NCI-H1417 (cell line): ENCODE measurements around the gene SLCO2B1.

Experiments used
- DNase-seq, 3 experiments: peaks; one replicate each; lab custom pipeline; 2025; lab: John Stamatoyannopoulos, UW

Gene SLCO2B1

GRCh38 chr11:75161506-75162095 lies 10.7 kb downstream of the SLCO2B1 start:
- DNase-seq = peak in 1 of 3 experiments; percentile 15

DNA sequence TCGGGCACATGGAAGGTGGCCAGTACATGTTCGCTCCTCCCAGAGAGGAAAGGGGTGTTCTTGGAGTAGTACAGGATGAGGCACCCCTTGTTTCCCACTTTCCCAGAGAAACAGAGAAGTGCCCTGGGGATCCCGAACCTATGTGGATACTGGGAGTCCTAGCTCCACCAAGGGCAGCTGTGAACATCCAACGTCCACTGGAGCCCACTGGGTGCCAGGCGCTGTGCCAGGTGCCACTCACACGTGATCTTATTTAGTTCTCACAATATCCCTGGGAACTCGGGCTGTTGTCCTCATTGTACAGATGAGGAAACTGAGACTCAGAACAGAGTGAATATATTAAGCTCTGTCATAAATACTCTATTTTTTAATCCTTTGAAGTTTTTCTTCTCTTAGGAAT lies 12.0 kb downstream of the SLCO2B1 start:
- DNase-seq = no peak

- DNase-seq = no peak
Measured at GRCh38 chr11:75163921-75164849, 13.3 kb downstream of the SLCO2B1 start.

- no peak for DNase-seq
Measured at GRCh38 chr11:75165721-75166120, 14.8 kb downstream of the SLCO2B1 start.

GRCh38 chr11:75166791-75167190 lies 15.9 kb downstream of the SLCO2B1 start:
- no peak for DNase-seq

DNA sequence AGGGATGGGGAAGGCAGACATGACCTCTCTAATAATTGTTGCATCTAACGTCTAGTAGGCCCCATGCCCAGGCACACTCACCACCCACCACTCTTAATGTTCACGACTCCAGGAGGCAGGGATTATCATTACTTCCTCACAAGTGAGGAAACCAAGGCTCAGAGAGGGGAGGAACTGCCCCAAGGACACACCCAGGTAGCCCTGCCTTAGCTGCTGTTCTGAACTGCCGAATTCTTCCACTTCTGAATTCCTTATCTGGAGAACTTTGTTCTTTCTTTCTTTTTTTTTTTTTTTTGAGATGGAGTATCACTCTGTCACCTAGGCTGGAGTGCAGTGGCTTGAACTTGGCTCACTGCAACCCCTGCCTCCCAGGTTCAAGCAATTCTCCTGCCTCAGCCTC lies 16.7 kb downstream of the SLCO2B1 start:
- no peak for DNase-seq

DNA sequence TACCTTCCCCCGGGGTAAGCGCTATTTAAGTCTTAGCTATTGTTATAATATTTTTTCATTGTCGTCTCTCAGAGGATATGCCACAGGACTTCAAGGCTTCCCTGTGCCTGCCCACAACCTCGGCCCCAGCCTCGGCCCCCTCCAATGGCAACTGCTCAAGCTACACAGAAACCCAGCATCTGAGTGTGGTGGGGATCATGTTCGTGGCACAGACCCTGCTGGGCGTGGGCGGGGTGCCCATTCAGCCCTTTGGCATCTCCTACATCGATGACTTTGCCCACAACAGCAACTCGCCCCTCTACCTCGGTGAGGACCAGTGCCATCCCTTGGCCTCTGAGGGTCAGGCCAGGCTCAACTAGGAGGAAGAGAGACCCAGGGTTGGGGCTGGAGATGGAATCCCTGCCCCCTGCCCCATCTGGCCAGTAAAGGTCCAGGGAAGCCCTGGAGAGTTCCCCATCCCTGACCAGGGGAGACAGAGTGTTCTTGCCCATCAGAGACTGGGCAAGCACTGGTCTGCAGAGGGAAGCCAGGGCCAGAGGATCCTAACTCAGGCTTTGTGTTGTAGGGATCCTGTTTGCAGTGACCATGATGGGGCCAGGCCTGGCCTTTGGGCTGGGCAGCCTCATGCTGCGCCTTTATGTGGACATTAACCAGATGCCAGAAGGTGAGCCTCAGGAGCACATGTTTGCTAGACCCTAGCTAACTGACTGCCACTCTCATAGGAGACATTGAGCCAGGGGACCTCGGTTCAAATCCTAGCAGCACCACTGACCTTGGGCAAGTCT lies 18.4 kb downstream of the SLCO2B1 start:
- DNase-seq = no peak

DNA sequence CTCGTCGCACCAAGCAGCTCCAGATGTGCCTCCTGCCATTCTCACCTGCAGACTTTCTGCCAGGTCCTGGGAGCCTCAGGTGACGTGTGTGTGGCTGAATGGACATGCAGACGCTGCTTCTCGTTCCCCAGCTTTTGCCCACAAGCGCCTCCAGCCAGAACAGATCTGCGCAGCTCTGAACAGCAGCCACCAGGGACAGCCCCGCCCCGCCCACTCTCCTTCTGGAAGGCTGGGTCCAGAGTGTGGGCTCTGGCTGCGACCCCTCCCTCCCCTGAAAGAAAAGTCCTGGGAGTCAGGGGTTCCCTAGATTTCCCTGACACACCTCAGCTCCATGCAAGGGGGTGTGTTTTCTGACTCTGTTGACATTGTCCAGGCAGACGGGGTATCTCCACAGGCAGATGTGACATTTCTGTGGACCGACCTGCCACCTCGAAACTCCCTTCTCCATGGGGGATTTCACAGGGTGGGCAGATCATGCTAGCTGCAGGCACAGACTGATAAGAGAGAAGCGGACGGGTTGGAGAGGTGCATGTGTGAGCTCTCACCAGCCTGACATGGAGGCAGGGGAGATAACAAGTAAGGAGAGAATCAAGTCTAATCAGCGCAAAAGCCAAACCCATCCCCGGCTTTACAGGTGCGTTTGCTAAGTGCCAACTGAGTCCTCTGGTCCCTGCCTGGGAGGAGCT lies 19.8 kb downstream of the SLCO2B1 start:
- no peak for DNase-seq

- DNase-seq = no peak
Measured at GRCh38 chr11:75173336-75173735, 22.4 kb downstream of the SLCO2B1 start.

- no peak for DNase-seq
Measured at GRCh38 chr11:75174781-75175370, 24.0 kb downstream of the SLCO2B1 start.

DNA sequence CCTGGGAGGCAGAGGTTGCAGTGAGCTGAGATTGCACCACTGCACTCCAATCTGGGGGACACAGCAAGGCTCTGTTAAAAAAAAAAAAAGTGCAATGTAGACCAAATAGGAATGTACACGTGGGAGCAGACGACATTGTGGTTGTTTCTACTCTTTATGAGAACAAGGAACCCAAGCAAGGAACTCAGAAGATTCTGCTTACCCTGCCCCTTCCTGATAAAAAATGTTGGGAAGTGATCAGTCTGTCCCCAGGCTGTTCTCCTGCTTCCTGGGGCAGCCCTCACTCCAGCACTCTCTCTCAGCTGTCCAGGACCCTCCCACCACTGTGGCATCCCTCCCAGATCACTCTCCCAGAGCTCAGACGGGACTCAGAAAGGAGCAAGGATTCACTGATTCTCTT lies 31.8 kb downstream of the SLCO2B1 start:
- DNase-seq = no peak

GRCh38 chr11:75184051-75184450 lies 33.1 kb downstream of the SLCO2B1 start:
- DNase-seq = no peak

- DNase-seq = no peak
Measured at GRCh38 chr11:75184757-75185425, 34.0 kb downstream of the SLCO2B1 start.

- no peak for DNase-seq
Measured at GRCh38 chr11:75185866-75186265, 35.0 kb downstream of the SLCO2B1 start.

- no peak for DNase-seq
Measured at GRCh38 chr11:75186999-75187398, 36.1 kb downstream of the SLCO2B1 start.

GRCh38 chr11:75188671-75189070 lies 37.8 kb downstream of the SLCO2B1 start:
- DNase-seq = no peak

GRCh38 chr11:75189108-75189507 lies 38.2 kb downstream of the SLCO2B1 start:
- no peak for DNase-seq

DNA sequence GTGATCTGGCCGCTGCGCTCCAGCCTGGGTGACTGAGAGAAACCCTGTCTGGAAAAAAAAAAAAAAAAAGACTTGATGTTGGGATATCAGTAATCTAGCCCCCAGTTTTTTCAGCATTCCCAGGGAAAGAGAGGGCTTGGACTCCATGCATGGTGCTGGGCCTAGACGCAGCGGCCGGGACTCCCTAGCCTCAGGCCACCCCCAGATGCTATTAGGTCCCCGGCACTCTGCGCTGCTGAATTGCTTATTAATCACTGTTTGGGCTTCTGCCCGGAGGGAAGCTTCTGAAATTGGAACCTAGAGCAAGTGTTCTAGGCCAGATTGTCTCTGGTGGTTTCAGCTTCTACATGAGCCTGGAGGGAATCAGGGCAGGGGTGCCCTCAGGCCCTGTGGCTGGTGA lies 39.0 kb downstream of the SLCO2B1 start:
- DNase-seq = no peak

DNA sequence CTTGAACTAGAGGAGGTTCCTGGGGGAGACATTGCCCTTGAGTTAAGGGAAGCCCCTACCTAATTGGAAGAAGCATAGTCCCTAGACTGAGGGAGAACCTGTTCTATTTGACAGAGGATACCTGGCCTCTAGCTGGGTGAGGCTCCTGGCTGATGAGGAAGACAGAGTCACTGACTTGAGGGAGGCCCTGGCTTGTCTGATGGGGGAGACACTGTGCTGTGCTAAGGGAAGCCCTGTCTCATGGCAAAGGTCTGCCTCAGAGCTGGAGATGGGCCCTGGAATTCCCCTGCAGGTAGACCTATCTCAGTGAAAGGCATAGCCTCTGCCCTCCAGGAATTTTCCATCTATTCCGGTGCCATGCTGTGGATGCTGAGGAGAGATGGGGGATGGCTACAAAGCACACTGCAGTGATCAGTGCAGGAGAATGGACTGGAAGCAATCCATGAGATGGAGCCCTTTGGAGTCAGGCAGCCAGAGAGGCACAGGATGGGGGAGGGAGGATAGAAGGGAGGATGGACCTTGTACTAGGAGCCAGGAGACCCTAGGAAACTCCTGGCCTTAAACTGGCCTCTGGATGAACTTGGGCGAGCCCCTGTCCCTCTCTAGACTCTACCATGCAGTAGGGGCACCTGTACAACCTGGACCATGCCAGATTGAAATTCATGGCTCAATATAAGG lies 39.9 kb downstream of the SLCO2B1 start:
- no peak for DNase-seq

DNA sequence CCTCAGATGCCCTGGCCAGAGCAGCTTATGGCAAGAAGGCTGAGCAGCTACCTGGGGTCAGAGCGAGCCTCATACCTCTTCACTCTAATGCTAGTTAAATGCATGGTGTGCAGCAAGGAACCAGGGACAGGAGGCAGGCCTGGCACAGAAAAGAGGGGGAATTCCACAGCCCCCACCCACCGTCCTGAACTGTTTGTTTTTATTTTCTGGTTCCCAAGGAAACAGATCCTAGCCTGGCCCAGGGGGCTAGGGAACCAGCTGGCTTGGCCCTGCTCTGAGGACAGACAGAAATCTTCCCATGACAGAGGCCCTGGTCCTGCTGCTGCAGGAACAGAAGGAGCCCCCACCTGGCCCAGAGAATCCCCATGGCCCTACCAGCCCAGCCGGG lies 40.4 kb downstream of the SLCO2B1 start:
- DNase-seq = no peak

DNA sequence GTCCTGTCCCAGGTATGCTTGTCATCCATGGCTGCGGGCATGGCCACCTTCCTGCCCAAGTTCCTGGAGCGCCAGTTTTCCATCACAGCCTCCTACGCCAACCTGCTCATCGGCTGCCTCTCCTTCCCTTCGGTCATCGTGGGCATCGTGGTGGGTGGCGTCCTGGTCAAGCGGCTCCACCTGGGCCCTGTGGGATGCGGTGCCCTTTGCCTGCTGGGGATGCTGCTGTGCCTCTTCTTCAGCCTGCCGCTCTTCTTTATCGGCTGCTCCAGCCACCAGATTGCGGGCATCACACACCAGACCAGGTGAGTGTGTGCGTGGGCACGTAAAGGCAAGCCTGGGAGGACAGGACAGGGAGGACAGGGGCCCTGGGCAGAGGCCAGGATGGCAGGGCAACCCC lies 42.4 kb downstream of the SLCO2B1 start:
- DNase-seq = no peak
